Cardiac muscle cell (in vitro differentiated cells and primary cell): Measurements from ENCODE around the gene AFG3L2. TPM values are rescaled to one million over a fixed set of nuclear protein-coding genes. Genes with fewer than 3 reads are reported as not detected.

ENCODE experiments used
- DNase-seq, 2 donors: peaks; one replicate each; pipeline versions ENCODE4 v3.0.0 to v3.0.0-alpha.2; 2010 to 2017; ENCODE audit warnings: low read depth in 1 of 2, low spot score in 1 of 2
- H3K27ac ChIP-seq: fragments of 200-600 bp; sonication (generic); 2 replicates; pipeline ENCODE4 v1.5.1; 2016
- H3K27me3 ChIP-seq: fragments of 200-600 bp; sonication (generic); 2 replicates; pipeline ENCODE4 v1.6.0; 2016; ENCODE audit warnings: control low read depth
- H3K36me3 ChIP-seq: fragments of 200-600 bp; sonication (generic); 2 replicates; pipeline ENCODE4 v1.5.1; 2016; ENCODE audit warnings: control low read depth
- H3K4me1 ChIP-seq: fragments of 200-600 bp; sonication (generic); 2 replicates; pipeline ENCODE4 v1.8.1; 2017; ENCODE audit warnings: low read depth, mild to moderate bottlenecking, mixed run types
- H3K4me3 ChIP-seq: fragments of 200-600 bp; sonication (generic); 2 replicates; pipeline ENCODE4 v1.5.1; 2016; ENCODE audit warnings: mild to moderate bottlenecking
- H3K9me3 ChIP-seq: fragments of 200-600 bp; sonication (generic); 2 replicates; pipeline ENCODE4 v1.5.1; 2017; ENCODE audit warnings: low read depth, mild to moderate bottlenecking, control low read depth
- CTCF ChIP-seq: IDR thresholded peaks from 2 replicates; pipeline ENCODE4 v1.5.1; 2012; ENCODE audit warnings: low read depth, mild to moderate bottlenecking, low read length
- polyA plus RNA-seq: library from polyadenylated mRNA; unstranded; fragments of >200 nt; fragmentation: Nextera tagmentation; extraction: Ambion mirVana; gene quantifications from 2 replicates; pipeline ENCODE4 v1.2.1, GENCODE V29; 2016
- total RNA-seq: library from RNA; depleted of rRNA; stranded (reverse); fragments of >200 nt; gene quantifications from 2 replicates; pipeline ENCODE4 v1.2.3, GENCODE V29; 2016

The AFG3L2 gene
- total RNA-seq (82.3 and 97.6 TPM in 2 replicates), polyA plus RNA-seq (83.5 and 92.3 TPM in 2 replicates)

- no peak for TF ChIP-seq CTCF
- H3K36me3 ChIP-seq, result no peaks in the 10 kb centered on the region
- peak within 1 kb of the TSS; percentile 100 for H3K27ac ChIP-seq
- H3K9me3 ChIP-seq, result no peaks in the 10 kb centered on the region
- H3K4me1 ChIP-seq, result peaks cover 19% of the 10 kb centered on the region
- H3K4me3 ChIP-seq, result peak within 1 kb of the TSS; percentile 56
- no peaks in the 10 kb centered on the region for H3K27me3 ChIP-seq
- peak; percentile 99 to 100 for DNase-seq
These were observed at the start of gene AFG3L2 for GRCh38 chr18:12376754-12377555. TSS of gene AFG3L2 (minus strand) at chr18:12377227. CDS start at chr18:12377082, 145 bp downstream.

- DNase-seq, result no peak
- Histone ChIP-seq H3K4me1 (no peaks in the 10 kb centered on the region), H3K4me3 (no peak overlapping the region), H3K27ac (no peak overlapping the region), H3K36me3 (no peaks in the 10 kb centered on the region), H3K9me3 (no peaks in the 10 kb centered on the region), H3K27me3 (no peaks in the 10 kb centered on the region)
- no peak for TF ChIP-seq CTCF
These were observed 47.2 kb upstream of the AFG3L2 start for GRCh38 chr18:12424252-12424651.

GRCh38 chr18:12423820-12424219 is 46.8 kb upstream of the AFG3L2 start:
- no peak overlapping the region for H3K4me3 ChIP-seq
- H3K36me3 ChIP-seq, result no peaks in the 10 kb centered on the region
- no peak overlapping the region for H3K27ac ChIP-seq
- DNase-seq, result peak in 1 of 2 donors; percentile 29
- no peaks in the 10 kb centered on the region for H3K4me1 ChIP-seq
- H3K9me3 ChIP-seq, result no peaks in the 10 kb centered on the region
- H3K27me3 ChIP-seq, result no peaks in the 10 kb centered on the region
- no peak for TF ChIP-seq CTCF

GRCh38 chr18:12423393-12423792 is 46.4 kb upstream of the AFG3L2 start:
- Histone ChIP-seq H3K9me3 (no peaks in the 10 kb centered on the region), H3K4me1 (no peaks in the 10 kb centered on the region), H3K27ac (no peak overlapping the region), H3K27me3 (no peaks in the 10 kb centered on the region), H3K36me3 (no peaks in the 10 kb centered on the region), H3K4me3 (no peak overlapping the region)
- TF ChIP-seq CTCF, result no peak
- DNase-seq, result no peak

GRCh38 chr18:12422936-12423335 is 45.9 kb upstream of the AFG3L2 start:
- Histone ChIP-seq H3K4me1 (no peaks in the 10 kb centered on the region), H3K27me3 (no peaks in the 10 kb centered on the region), H3K4me3 (no peak overlapping the region), H3K9me3 (no peaks in the 10 kb centered on the region), H3K27ac (no peak overlapping the region), H3K36me3 (no peaks in the 10 kb centered on the region)
- no peak for DNase-seq
- no peak for TF ChIP-seq CTCF
